Naive thymus-derived CD8-positive, alpha-beta T cell (primary cell): ENCODE results near the gene CHMP5. TPM values are rescaled to one million over a fixed set of nuclear protein-coding genes. Genes with fewer than 3 reads are reported as not detected.
"Not testable (repeated sequence)": the region's sequence is repeated elsewhere in the genome, so short reads cannot be mapped to it uniquely, and the experiment has no call there.

Source experiments
- ATAC-seq, 2 donors: fragments of 150-1000 bp; cut with Tn5 transposase in 1 of 2; sonication (Bioruptor Pico), chemical (Tn5 transposase) in 1 of 2; 1 replicate in 1 of 2; 2 replicates in 1 of 2; pipeline ENCODE4 v1.10.0; 2021; ENCODE audit warnings: mild to moderate bottlenecking in 2 of 2, moderate library complexity in 2 of 2
- POLR2A ChIA-PET: fragments of 350-600 bp; sonication (Branson Sonifier 250); formaldehyde crosslinking; loops from one replicate; lab custom pipeline; 2021; ENCODE audit warnings: antibody characterized with exemption; lab: Charles Lee
- DNase-seq, 10 donors: peaks; one replicate each; pipeline versions ENCODE4 v3.0.0 to v3.0.0-alpha.2; 2020 to 2022
- H3K27ac Mint-ChIP-seq, 10 donors: one replicate each; pipeline ENCODE4 v1.8.0; 2020 to 2022; ENCODE audit warnings: mild to moderate bottlenecking in 10 of 10, mixed read lengths in 10 of 10, moderate library complexity in 4 of 10, inconsistent platforms in 1 of 10
- H3K27me3 Mint-ChIP-seq, 5 donors: one replicate each; pipeline ENCODE4 v1.8.0; 2021 to 2022; ENCODE audit warnings: mixed read lengths in 5 of 5
- H3K36me3 Mint-ChIP-seq, 3 donors: one replicate each; pipeline ENCODE4 v1.8.0; 2020 to 2022; ENCODE audit warnings: mixed read lengths in 3 of 3, mild to moderate bottlenecking in 2 of 3, inconsistent platforms in 1 of 3
- H3K4me1 Mint-ChIP-seq, 4 donors: one replicate each; pipeline ENCODE4 v1.8.0; 2021 to 2022; ENCODE audit warnings: mixed read lengths in 4 of 4
- H3K4me3 Mint-ChIP-seq, 10 donors: one replicate each; pipeline ENCODE4 v1.8.0; 2020 to 2022; ENCODE audit warnings: mild to moderate bottlenecking in 10 of 10, mixed read lengths in 10 of 10, moderate library complexity in 6 of 10, inconsistent platforms in 1 of 10
- H3K9me3 Mint-ChIP-seq, 9 donors: one replicate each; pipeline ENCODE4 v1.8.0; 2020 to 2022; ENCODE audit warnings: mixed read lengths in 9 of 9, mild to moderate bottlenecking in 3 of 9, inconsistent platforms in 1 of 9, moderate library complexity in 1 of 9
- polyA plus RNA-seq, 3 donors: library from polyadenylated mRNA; unstranded; fragments of 300-500 nt; fragmentation: Illumina TruSeq; gene quantifications; one replicate each; pipeline ENCODE4 v1.2.3, GENCODE V29; 2021
- total RNA-seq, 8 experiments: library from RNA in 2 of 8; stranded (reverse) in 2 of 8; gene quantifications; one replicate each; pipeline ENCODE4 v1.2.3 and lab custom pipeline; 2021 to 2026

Gene CHMP5
- total and polyA plus RNA-seq, 5 experiments from 2014 or later, result 30.4 to 40.0 (median 38.7) TPM

- Mint-ChIP-seq H3K27ac (no peak overlapping the region), H3K4me1 (peaks cover 8 to 20% (median 13%) of the 10 kb centered on the region in 4 donors), H3K9me3 (no peaks in the 10 kb centered on the region), H3K4me3 (no peak overlapping the region), H3K27me3 (no peaks in the 10 kb centered on the region), H3K36me3 (peaks cover 0 to 14% (median 10%) of the 10 kb centered on the region in 3 donors)
- DNase-seq (no peak), ATAC-seq (no peak)
- POLR2A ChIA-PET, result no interaction called here
Measured at GRCh38 chr9:33304362-33304761, 39.5 kb downstream of the CHMP5 start.

- Mint-ChIP-seq H3K36me3 (peaks cover 0 to 26% (median 11%) of the 10 kb centered on the region in 3 donors), H3K4me3 (no peak overlapping the region), H3K4me1 (peaks cover 1 to 8% (median 4%) of the 10 kb centered on the region in 4 donors), H3K27me3 (no peaks in the 10 kb centered on the region), H3K9me3 (no peaks in the 10 kb centered on the region), H3K27ac (no peak overlapping the region)
- POLR2A ChIA-PET, result interaction anchor here (1.2 kb wide), 1 partner anchor 16 kb away, joined by 3 read pairs; the partner anchor contains the start of gene NFX1
- no peak for ATAC-seq
- DNase-seq, result no peak
Measured at GRCh38 chr9:33306037-33306436, 41.2 kb downstream of the CHMP5 start.

GRCh38 chr9:33307067-33307466 is 42.2 kb downstream of the CHMP5 start:
- Mint-ChIP-seq H3K27me3 (no peaks in the 10 kb centered on the region), H3K4me1 (peaks cover 0 to 6% (median 2%) of the 10 kb centered on the region in 4 donors), H3K36me3 (peaks cover 0 to 36% (median 19%) of the 10 kb centered on the region in 3 donors), H3K4me3 (no peak overlapping the region), H3K27ac (peak overlapping the region in 1 of 10 donors; percentile 56), H3K9me3 (no peaks in the 10 kb centered on the region)
- POLR2A ChIA-PET, result interaction anchor here (0.7 to 1.1 kb wide), 2 partner anchors 9 to 361 kb away, joined by 3 read pairs; no protein-coding TSS in a partner anchor
- ATAC-seq (no peak), DNase-seq (no peak)

GRCh38 chr9:33309903-33310302 is 45.1 kb downstream of the CHMP5 start:
- POLR2A ChIA-PET, result no interaction called here
- Mint-ChIP-seq H3K27me3 (no peaks in the 10 kb centered on the region), H3K27ac (peak overlapping the region in 2 of 10 donors; percentile 5 to 73), H3K4me1 (peaks cover 0 to 6% (median 2%) of the 10 kb centered on the region in 4 donors), H3K9me3 (no peaks in the 10 kb centered on the region), H3K36me3 (peaks cover 0 to 64% (median 27%) of the 10 kb centered on the region in 3 donors), H3K4me3 (no peak overlapping the region)
- no peak for ATAC-seq
- DNase-seq, result no peak

GRCh38 chr9:33310748-33311147 is 45.9 kb downstream of the CHMP5 start:
- peak overlapping the region in 1 of 10 donors; percentile 40 for H3K27ac Mint-ChIP-seq
- H3K4me3 Mint-ChIP-seq, result no peak overlapping the region
- POLR2A ChIA-PET, result no interaction called here
- DNase-seq (no peak), ATAC-seq (no peak)
- peaks cover 4 to 73% (median 27%) of the 10 kb centered on the region in 3 donors for H3K36me3 Mint-ChIP-seq
- H3K27me3 Mint-ChIP-seq, result no peaks in the 10 kb centered on the region
- peaks cover 0 to 6% (median 2%) of the 10 kb centered on the region in 4 donors for H3K4me1 Mint-ChIP-seq
- H3K9me3 Mint-ChIP-seq, result no peaks in the 10 kb centered on the region

GRCh38 chr9:33311953-33312352 is 47.1 kb downstream of the CHMP5 start:
- Mint-ChIP-seq H3K4me3 (no peak overlapping the region), H3K27me3 (no peaks in the 10 kb centered on the region), H3K36me3 (peaks cover 4 to 85% (median 27%) of the 10 kb centered on the region in 3 donors), H3K4me1 (peaks cover 0 to 8% (median 2%) of the 10 kb centered on the region in 4 donors), H3K9me3 (no peaks in the 10 kb centered on the region), H3K27ac (no peak overlapping the region)
- POLR2A ChIA-PET, result no interaction called here
- ATAC-seq (no peak), DNase-seq (no peak)

- Mint-ChIP-seq H3K36me3 (peaks cover 13 to 98% (median 37%) of the 10 kb centered on the region in 3 donors), H3K4me3 (no peak overlapping the region), H3K27me3 (no peaks in the 10 kb centered on the region), H3K9me3 (no peaks in the 10 kb centered on the region), H3K27ac (peak overlapping the region in 4 of 10 donors; percentile 1 to 44 (median 20)), H3K4me1 (peaks cover 0 to 4% (median under 1%) of the 10 kb centered on the region in 4 donors)
- POLR2A ChIA-PET, result interaction anchor here (0.9 kb wide), 1 partner anchor 25 kb away, joined by 3 read pairs; the partner anchor contains the start of gene NFX1
- DNase-seq (no peak), ATAC-seq (no peak)
Measured at GRCh38 chr9:33315371-33315770, 50.5 kb downstream of the CHMP5 start.

- H3K36me3 Mint-ChIP-seq, result peaks cover 21 to 98% (median 39%) of the 10 kb centered on the region in 3 donors
- H3K4me1 Mint-ChIP-seq, ATAC-seq, H3K27ac Mint-ChIP-seq, H3K9me3 Mint-ChIP-seq, DNase-seq, H3K4me3 Mint-ChIP-seq, H3K27me3 Mint-ChIP-seq: not testable (repeated sequence)
- POLR2A ChIA-PET, result interaction anchor here (0.7 to 1.7 kb wide), 3 partner anchors 9 to 156 kb away, joined by 3 to 5 read pairs (median 4); partner anchors contain the start of gene NFX1
Measured at GRCh38 chr9:33317136-33317535, 52.3 kb downstream of the CHMP5 start.

- no peak overlapping the region for H3K4me3 Mint-ChIP-seq
- ATAC-seq, result no peak
- peaks cover 26 to 98% (median 38%) of the 10 kb centered on the region in 3 donors for H3K36me3 Mint-ChIP-seq
- no peaks in the 10 kb centered on the region for H3K27me3 Mint-ChIP-seq
- H3K9me3 Mint-ChIP-seq, result no peaks in the 10 kb centered on the region
- POLR2A ChIA-PET, result interaction anchor here (1.7 kb wide), 1 partner anchor 27 kb away, joined by 5 read pairs; the partner anchor contains the start of gene NFX1
- H3K27ac Mint-ChIP-seq, result peak overlapping the region in 1 of 10 donors; percentile 59
- H3K4me1 Mint-ChIP-seq, result peaks cover 0 to 2% (median 0%) of the 10 kb centered on the region in 4 donors
- no peak for DNase-seq
Measured at GRCh38 chr9:33318225-33318624, 53.4 kb downstream of the CHMP5 start.

GRCh38 chr9:33318781-33319180 is 53.9 kb downstream of the CHMP5 start:
- Mint-ChIP-seq H3K4me1 (peaks cover 0 to 2% (median 0%) of the 10 kb centered on the region in 4 donors), H3K36me3 (peaks cover 26 to 97% (median 33%) of the 10 kb centered on the region in 3 donors), H3K27me3 (no peaks in the 10 kb centered on the region), H3K27ac (peak overlapping the region in 1 of 10 donors; percentile 43), H3K9me3 (no peaks in the 10 kb centered on the region), H3K4me3 (no peak overlapping the region)
- POLR2A ChIA-PET, result no interaction called here
- no peak for DNase-seq
- no peak for ATAC-seq

GRCh38 chr9:33320230-33320567 is 55.4 kb downstream of the CHMP5 start:
- no peak for DNase-seq
- peaks cover 25 to 95% (median 36%) of the 10 kb centered on the region in 3 donors for H3K36me3 Mint-ChIP-seq
- H3K4me3 Mint-ChIP-seq, result no peak overlapping the region
- no peaks in the 10 kb centered on the region for H3K27me3 Mint-ChIP-seq
- POLR2A ChIA-PET, result no interaction called here
- no peak overlapping the region for H3K27ac Mint-ChIP-seq
- no peak for ATAC-seq
- peaks cover 0 to 2% (median 0%) of the 10 kb centered on the region in 4 donors for H3K4me1 Mint-ChIP-seq
- no peaks in the 10 kb centered on the region for H3K9me3 Mint-ChIP-seq

GRCh38 chr9:33320568-33321261 is 55.9 kb downstream of the CHMP5 start:
- DNase-seq (no peak), ATAC-seq (no peak)
- H3K27ac Mint-ChIP-seq, result peak overlapping the region in 1 of 10 donors; percentile 4
- POLR2A ChIA-PET, result interaction anchor here (1.7 kb wide), 1 partner anchor 30 kb away, joined by 4 read pairs; the partner anchor contains the start of gene NFX1
- H3K4me1 Mint-ChIP-seq, result peaks cover 0 to 2% (median 0%) of the 10 kb centered on the region in 4 donors
- no peak overlapping the region for H3K4me3 Mint-ChIP-seq
- H3K36me3 Mint-ChIP-seq, result peaks cover 22 to 95% (median 36%) of the 10 kb centered on the region in 3 donors
- H3K27me3 Mint-ChIP-seq, result no peaks in the 10 kb centered on the region
- H3K9me3 Mint-ChIP-seq, result no peaks in the 10 kb centered on the region

GRCh38 chr9:33329117-33329563 is 64.3 kb downstream of the CHMP5 start:
- no peak for DNase-seq
- Mint-ChIP-seq H3K4me1 (peaks cover 0 to 4% (median 1%) of the 10 kb centered on the region in 4 donors), H3K36me3 (peaks cover 20 to 89% (median 35%) of the 10 kb centered on the region in 3 donors), H3K27me3 (no peaks in the 10 kb centered on the region), H3K9me3 (no peaks in the 10 kb centered on the region), H3K27ac (peak overlapping the region in 2 of 10 donors; percentile 0 to 61), H3K4me3 (no peak overlapping the region)
- ATAC-seq, result no peak
- POLR2A ChIA-PET, result no interaction called here
